GM12878 (cell line): ENCODE measurements around the gene MCOLN1. TPM values are rescaled to one million over a fixed set of nuclear protein-coding genes. Genes with fewer than 3 reads are reported as not detected.

ENCODE experiments used
- ATAC-seq: fragments of 200-7000 bp; cut with Tn5 transposase; 3 replicates; pipeline ENCODE4 v1.9.1; 2020; ENCODE audit warnings: mild to moderate bottlenecking, moderate library complexity
- BruUV-seq: library from RNA; stranded (reverse); fragments of 400-500 nt; replicated peaks from 2 replicates; lab custom pipeline; 2021; lab: Mats Ljungman, UMichigan
- CTCF ChIA-PET: fragments of 300-600 bp; sonication (Branson Sonifier 250); formaldehyde crosslinking; extraction: SDS; loops from one replicate; lab custom pipeline; 2021; ENCODE audit warnings: inconsistent platforms; lab: Yijun Ruan, JAX
- POLR2A ChIA-PET: fragments of 350-600 bp; formaldehyde crosslinking; extraction: SDS; loops from one replicate; lab custom pipeline; 2021; ENCODE audit warnings: inconsistent platforms; lab: Charles Lee
- RAD21 ChIA-PET: fragments of 300-600 bp; sonication (Branson Sonifier 250); formaldehyde crosslinking; loops from one replicate; lab custom pipeline; 2023; ENCODE audit warnings: antibody characterized with exemption; ENCODE audit not compliant: unreplicated experiment; lab: Charles Lee
- SMC1A ChIA-PET: fragments of 300-600 bp; sonication (Branson Sonifier 250); formaldehyde crosslinking; loops from one replicate; lab custom pipeline; 2023; ENCODE audit not compliant: unreplicated experiment, uncharacterized antibody; lab: Charles Lee
- DNase-seq: peaks from one replicate; pipeline ENCODE4 v3.0.0-alpha.2; 2011; ENCODE audit warnings: low read depth, low spot score
- FAIRE-seq: peaks from 3 replicates; lab custom pipeline; 2011; peaks lifted over from hg19 to GRCh38; lab: Jason Lieb, UNC
- H2AFZ ChIP-seq: 2 replicates; pipeline ENCODE4 v1.6.0; 2011; ENCODE audit warnings: low read depth, low read length, control low read depth; ENCODE audit not compliant: control insufficient read depth
- H3K27ac ChIP-seq: 2 replicates; pipeline ENCODE4 v1.5.1; 2011; ENCODE audit warnings: control low read depth; ENCODE audit not compliant: control insufficient read depth, insufficient read depth
- H3K27me3 ChIP-seq, 2 experiments: replicated peaks in 1 of 2; 2 replicates each; pipeline versions ENCODE4 v1.6.0 to v1.6.1; 2011; ENCODE audit warnings: low read length in 1 of 2; ENCODE audit not compliant: control insufficient read depth in 2 of 2, insufficient read depth in 2 of 2
- H3K36me3 ChIP-seq, 2 experiments: 2 replicates each; pipeline ENCODE4 v1.5.1; 2011; ENCODE audit warnings: low read length in 1 of 2; ENCODE audit not compliant: control insufficient read depth in 2 of 2, insufficient read depth in 2 of 2
- H3K4me1 ChIP-seq: 2 replicates; pipeline ENCODE4 v1.6.1; 2011; ENCODE audit warnings: mild to moderate bottlenecking, low read length, moderate library complexity, mixed read lengths; ENCODE audit not compliant: control insufficient read depth, insufficient read depth
- H3K4me2 ChIP-seq: 2 replicates; pipeline ENCODE4 v1.6.0; 2011; ENCODE audit warnings: control low read depth; ENCODE audit not compliant: control insufficient read depth, insufficient read depth
- H3K4me3 ChIP-seq: fragments of 200-600 bp; sonication (generic); 2 replicates; pipeline ENCODE4 v1.5.1; 2016
- H3K79me2 ChIP-seq: 2 replicates; pipeline ENCODE4 v1.6.0; 2011; ENCODE audit warnings: low read length; ENCODE audit not compliant: control insufficient read depth, insufficient read depth
- H3K9ac ChIP-seq: 2 replicates; pipeline ENCODE4 v1.8.0; 2011; ENCODE audit warnings: low read length, control low read depth, mixed read lengths; ENCODE audit not compliant: control insufficient read depth, insufficient read depth
- H3K9me3 ChIP-seq: replicated peaks from 3 replicates; pipeline ENCODE4 v1.5.1; 2011; ENCODE audit warnings: mild to moderate bottlenecking, low read length; ENCODE audit not compliant: control insufficient read depth, insufficient read depth
- H4K20me1 ChIP-seq: 2 replicates; pipeline ENCODE4 v1.6.0; 2011; ENCODE audit not compliant: control insufficient read depth, insufficient read depth
- CBX3 ChIP-seq: fragments of 200-600 bp; sonication (generic); IDR thresholded peaks from 2 replicates; pipeline ENCODE4 v1.6.1; 2016; ENCODE audit warnings: low read depth, borderline replicate concordance
- ELK1 ChIP-seq: IDR thresholded peaks from 2 replicates; pipeline ENCODE4 v1.6.1; 2012; ENCODE audit warnings: low read depth, low read length, improper control_type of control experiment
- LARP7 ChIP-seq: fragments of 450-650 bp; IDR thresholded peaks from 2 replicates; pipeline ENCODE4 v1.6.1; 2017; ENCODE audit warnings: mild to moderate bottlenecking
- MEF2A ChIP-seq: IDR thresholded peaks from 2 replicates; pipeline ENCODE4 v1.6.1; 2011; ENCODE audit warnings: low read depth, mild to moderate bottlenecking, low read length, moderate library complexity; ENCODE audit not compliant: insufficient read depth
- MEF2B ChIP-seq: fragments of 450-650 bp; IDR thresholded peaks from 2 replicates; pipeline ENCODE4 v1.6.1; 2018; ENCODE audit warnings: mild to moderate bottlenecking, moderate library complexity; ENCODE audit not compliant: partially characterized antibody, poor library complexity, severe bottlenecking
- PAX5 ChIP-seq: IDR thresholded peaks from 2 replicates; pipeline ENCODE4 v1.6.1; 2011; ENCODE audit warnings: low read depth, low read length, borderline replicate concordance
- PML ChIP-seq: IDR thresholded peaks from 2 replicates; pipeline ENCODE4 v1.6.1; 2012; ENCODE audit warnings: low read length, inconsistent platforms
- POLR2AphosphoS5 ChIP-seq: IDR thresholded peaks from 2 replicates; pipeline ENCODE4 v1.6.1; 2011; ENCODE audit warnings: mild to moderate bottlenecking, low read length, inconsistent platforms
- RAD51 ChIP-seq: fragments of 450-650 bp; IDR thresholded peaks from 2 replicates; pipeline ENCODE4 v1.6.1; 2016; ENCODE audit warnings: moderate library complexity, mild to moderate bottlenecking, inconsistent platforms
- SMAD1 ChIP-seq: fragments of 450-650 bp; IDR thresholded peaks from 2 replicates; pipeline ENCODE4 v1.6.1; 2018; ENCODE audit warnings: mild to moderate bottlenecking, low read depth; ENCODE audit not compliant: partially characterized antibody
- SREBF1 ChIP-seq: IDR thresholded peaks from 2 replicates; pipeline ENCODE4 v1.6.1; 2012; ENCODE audit warnings: mild to moderate bottlenecking, low read length
- TCF12 ChIP-seq: IDR thresholded peaks from 2 replicates; pipeline ENCODE4 v1.6.1; 2011; ENCODE audit warnings: low read depth, mild to moderate bottlenecking, low read length
- TCF3 ChIP-seq: IDR thresholded peaks from 2 replicates; pipeline ENCODE4 v1.6.1; 2012; ENCODE audit warnings: low read depth, mild to moderate bottlenecking, low read length, borderline replicate concordance; ENCODE audit not compliant: insufficient read depth
- WRNIP1 ChIP-seq: IDR thresholded peaks from 2 replicates; pipeline ENCODE4 v1.6.1; 2011; ENCODE audit warnings: low read depth, low read length, improper control_type of control experiment, borderline replicate concordance
- ZBTB33 ChIP-seq: fragments of 450-650 bp; IDR thresholded peaks from 2 replicates; pipeline ENCODE4 v1.6.1; 2017; ENCODE audit warnings: mild to moderate bottlenecking
- ZNF274 ChIP-seq: IDR thresholded peaks from one replicate; pipeline ENCODE4 v1.8.0; 2011; ENCODE audit not compliant: insufficient read length, insufficient read depth
- WGBS: methylation state at CpG from one replicate; pipeline ENCODE4 v1.1.6; 2016; ENCODE audit warnings: low lambda C conversion rate; ENCODE audit not compliant: insufficient replicate concordance, insufficient coverage; ENCODE audit errors: missing lambda C conversion rate; 5-methylcytosine and 5-hydroxymethylcytosine counted together
- in situ Hi-C: fragments of 300-500 bp; cut with MboI; formaldehyde crosslinking; loops from 9 replicates; pipeline ENCODE4 v1.14.3; 2018; ENCODE audit warnings: mixed read lengths
- intact Hi-C: fragments of 100-400 bp; cut with micrococcal nuclease; formaldehyde crosslinking; loops from one replicate; pipeline ENCODE4 v1.14.2; 2022; ENCODE audit not compliant: unreplicated experiment
- polyA plus RNA-seq, 11 experiments: library from polyadenylated mRNA; depleted of rRNA in 4 of 11; unstranded in 6 of 11; stranded (reverse) in 5 of 11; fragments of >200 nt; fragmentation: Nextera tagmentation in 4 of 11; fragmentation: Illumina TruSeq in 1 of 11; extraction: Ambion mirVana in 4 of 11; extraction: Trizol in 1 of 11; gene quantifications; 1 replicate in 1 of 11; 2 replicates in 10 of 11; pipeline versions ENCODE4 v1.2.1 to v1.2.3, GENCODE V29; 2011 to 2016; ENCODE audit warnings: inconsistent platforms in 2 of 11, missing spikeins in 2 of 11, low read depth in 1 of 11
- total RNA-seq, 4 experiments: library from RNA; depleted of rRNA in 3 of 4; stranded (reverse); fragments of >200 nt in 3 of 4; fragmentation: Illumina TruSeq in 1 of 4; extraction: Trizol in 1 of 4; gene quantifications; 2 replicates each; pipeline versions ENCODE4 v1.2.1 to v1.2.3, GENCODE V29; 2013 to 2021

The MCOLN1 gene
- total and polyA plus RNA-seq, 10 of the 15 experiments (the other 5 are each of a cell fraction or from before 2014, with no cell fraction given) = 0.42 to 15.6 (median 4.9) TPM

GRCh38 chr19:7478173-7478842, 44.1 kb upstream of the MCOLN1 start:
- CTCF ChIA-PET = no interaction called here
- no peaks in the 10 kb centered on the region for H3K79me2 ChIP-seq

GRCh38 chr19:7478843-7479227, 43.6 kb upstream of the MCOLN1 start:
- H3K36me3 ChIP-seq = no peaks in the 10 kb centered on the region
- no peak overlapping the region for H3K9ac ChIP-seq
- no peak overlapping the region for H3K4me2 ChIP-seq
- ChIA-PET RAD21 (no interaction called here), POLR2A (no interaction called here), CTCF (no interaction called here), SMC1A (no interaction called here)
- H3K4me1 ChIP-seq = no peaks in the 10 kb centered on the region
- intact Hi-C loops = no loop called here
- no peak for DNase-seq
- 79% methylated on average over 9 of the region's 9 CpGs for WGBS
- H2AFZ ChIP-seq = no peak overlapping the region
- H4K20me1 ChIP-seq = no peaks in the 10 kb centered on the region
- H3K79me2 ChIP-seq = no peaks in the 10 kb centered on the region
- no peak for FAIRE-seq
- in situ Hi-C loops = no loop called here
- BruUV-seq = no TSS peak
- ATAC-seq = peak; percentile 5; the same call in 1 of the 3 replicates
- H3K9me3 ChIP-seq = no peaks in the 10 kb centered on the region
- no peak overlapping the region for H3K4me3 ChIP-seq
- no peak overlapping the region for H3K27ac ChIP-seq
- H3K27me3 ChIP-seq = no peaks in the 10 kb centered on the region
- no peak for TF ChIP-seq ZBTB33
- no peak for TF ChIP-seq RAD51
- TF ChIP-seq MEF2B = no peak
- no peak for TF ChIP-seq PML
- no peak for TF ChIP-seq SMAD1
- no peak for TF ChIP-seq TCF12
- no peak for TF ChIP-seq CBX3
- TF ChIP-seq LARP7 = no peak
- no peak for TF ChIP-seq SREBF1
- TF ChIP-seq MEF2A = no peak
- no peak for TF ChIP-seq PAX5
- TF ChIP-seq TCF3 = no peak

More at GRCh38 chr19:7478173-7478842, 44.1 kb upstream of the MCOLN1 start:
- in situ Hi-C loops = no loop called here
- Histone ChIP-seq H3K4me3 (no peak overlapping the region), H3K27ac (no peak overlapping the region), H3K27me3 (no peaks in the 10 kb centered on the region), H3K4me1 (peaks cover under 1% of the 10 kb centered on the region), H4K20me1 (no peaks in the 10 kb centered on the region), H3K9ac (no peak overlapping the region), H3K4me2 (no peak overlapping the region), H3K36me3 (no peaks in the 10 kb centered on the region), H2AFZ (no peak overlapping the region), H3K9me3 (no peaks in the 10 kb centered on the region)
- BruUV-seq = no TSS peak
- TF ChIP-seq POLR2AphosphoS5 (peak; percentile 18; the same call in 1 of the 2 replicates), ELK1 (no peak), ZNF274 (no peak), WRNIP1 (no peak)
- ATAC-seq (peak; percentile 9; the same call in 2 of the 3 replicates), DNase-seq (no peak), FAIRE-seq (no peak)
- ChIA-PET SMC1A (no interaction called here), RAD21 (no interaction called here), POLR2A (no interaction called here)
- 73% methylated on average over 26 of the region's 26 CpGs for WGBS
- intact Hi-C loops = no loop called here
